Astrocyte (in vitro differentiated cells and primary cell): ENCODE results near the gene KLHL14.

Experiments
- EZH2 ChIP-seq: IDR thresholded peaks from 2 replicates; pipeline ENCODE4 v1.6.1; 2012; ENCODE audit warnings: mild to moderate bottlenecking, low read length, inconsistent platforms; ENCODE audit not compliant: insufficient read depth
- TF ChIP-seq, protein P1 (sequence below): IDR thresholded peaks from 2 replicates; pipeline ENCODE4 v1.5.1; 2011; ENCODE audit warnings: low read depth, mild to moderate bottlenecking, inconsistent platforms, low read length, moderate library complexity; ENCODE audit not compliant: insufficient read depth

DNA sequence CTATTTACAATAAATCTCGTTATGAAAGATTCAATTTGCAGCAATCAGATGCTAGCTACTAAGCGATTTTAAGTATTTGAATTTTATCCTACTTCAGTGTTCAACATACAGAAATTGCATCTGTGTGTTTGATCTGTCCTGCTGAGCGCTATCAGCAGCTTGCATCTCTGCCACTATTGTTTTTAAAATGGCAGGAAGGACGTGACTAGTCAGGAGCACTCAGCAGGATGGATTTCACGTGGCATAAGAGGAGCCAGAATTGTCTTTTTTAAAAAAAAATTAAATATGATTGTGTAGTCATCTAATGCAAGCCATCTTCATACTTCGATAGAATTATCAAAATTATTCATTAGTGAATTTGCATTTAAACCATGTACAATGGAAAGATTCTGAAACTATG lies 2.8 kb upstream of the KLHL14 start:
- TF ChIP-seq, protein P1, sequence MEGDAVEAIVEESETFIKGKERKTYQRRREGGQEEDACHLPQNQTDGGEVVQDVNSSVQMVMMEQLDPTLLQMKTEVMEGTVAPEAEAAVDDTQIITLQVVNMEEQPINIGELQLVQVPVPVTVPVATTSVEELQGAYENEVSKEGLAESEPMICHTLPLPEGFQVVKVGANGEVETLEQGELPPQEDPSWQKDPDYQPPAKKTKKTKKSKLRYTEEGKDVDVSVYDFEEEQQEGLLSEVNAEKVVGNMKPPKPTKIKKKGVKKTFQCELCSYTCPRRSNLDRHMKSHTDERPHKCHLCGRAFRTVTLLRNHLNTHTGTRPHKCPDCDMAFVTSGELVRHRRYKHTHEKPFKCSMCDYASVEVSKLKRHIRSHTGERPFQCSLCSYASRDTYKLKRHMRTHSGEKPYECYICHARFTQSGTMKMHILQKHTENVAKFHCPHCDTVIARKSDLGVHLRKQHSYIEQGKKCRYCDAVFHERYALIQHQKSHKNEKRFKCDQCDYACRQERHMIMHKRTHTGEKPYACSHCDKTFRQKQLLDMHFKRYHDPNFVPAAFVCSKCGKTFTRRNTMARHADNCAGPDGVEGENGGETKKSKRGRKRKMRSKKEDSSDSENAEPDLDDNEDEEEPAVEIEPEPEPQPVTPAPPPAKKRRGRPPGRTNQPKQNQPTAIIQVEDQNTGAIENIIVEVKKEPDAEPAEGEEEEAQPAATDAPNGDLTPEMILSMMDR: no peak
- TF ChIP-seq EZH2: no peak
